HG03460 (cell line): ENCODE data around the gene NAB2.
"Not testable (repeated sequence)": the region's sequence is repeated elsewhere in the genome, so short reads cannot be mapped to it uniquely, and the experiment has no call there.

ENCODE experiments used
- ATAC-seq: cut with Tn5 transposase; IDR thresholded peaks from one replicate; pipeline ENCODE4 v1.9.1; 2021; ENCODE audit not compliant: unreplicated experiment

Gene NAB2

GRCh38 chr12:57063991-57064685 is 24.8 kb upstream of the NAB2 start:
- ATAC-seq: peak; percentile 81

GRCh38 chr12:57066245-57066644 is 22.7 kb upstream of the NAB2 start:
- no peak for ATAC-seq

- ATAC-seq: peak; percentile 81
These were observed 19.4 kb upstream of the NAB2 start for GRCh38 chr12:57069523-57069922.

DNA sequence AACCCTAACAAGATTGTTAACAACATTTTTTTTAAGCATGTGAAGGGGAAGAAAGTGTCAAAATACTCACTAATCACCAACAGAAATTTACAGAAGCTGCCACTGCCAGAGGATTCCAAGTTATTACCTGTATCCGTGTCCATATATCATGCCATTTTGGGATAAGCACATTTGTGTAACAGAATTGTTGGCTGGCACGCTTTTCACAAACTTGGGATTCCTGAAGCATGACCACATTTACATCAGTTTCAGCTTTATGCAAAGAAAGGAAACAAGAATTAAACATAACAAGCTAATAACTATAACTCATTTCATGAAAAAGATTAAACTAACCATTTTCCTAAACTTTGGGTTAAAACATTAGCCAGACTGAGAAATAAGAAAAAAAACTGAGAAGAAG is 16.3 kb upstream of the NAB2 start:
- no peak for ATAC-seq

DNA sequence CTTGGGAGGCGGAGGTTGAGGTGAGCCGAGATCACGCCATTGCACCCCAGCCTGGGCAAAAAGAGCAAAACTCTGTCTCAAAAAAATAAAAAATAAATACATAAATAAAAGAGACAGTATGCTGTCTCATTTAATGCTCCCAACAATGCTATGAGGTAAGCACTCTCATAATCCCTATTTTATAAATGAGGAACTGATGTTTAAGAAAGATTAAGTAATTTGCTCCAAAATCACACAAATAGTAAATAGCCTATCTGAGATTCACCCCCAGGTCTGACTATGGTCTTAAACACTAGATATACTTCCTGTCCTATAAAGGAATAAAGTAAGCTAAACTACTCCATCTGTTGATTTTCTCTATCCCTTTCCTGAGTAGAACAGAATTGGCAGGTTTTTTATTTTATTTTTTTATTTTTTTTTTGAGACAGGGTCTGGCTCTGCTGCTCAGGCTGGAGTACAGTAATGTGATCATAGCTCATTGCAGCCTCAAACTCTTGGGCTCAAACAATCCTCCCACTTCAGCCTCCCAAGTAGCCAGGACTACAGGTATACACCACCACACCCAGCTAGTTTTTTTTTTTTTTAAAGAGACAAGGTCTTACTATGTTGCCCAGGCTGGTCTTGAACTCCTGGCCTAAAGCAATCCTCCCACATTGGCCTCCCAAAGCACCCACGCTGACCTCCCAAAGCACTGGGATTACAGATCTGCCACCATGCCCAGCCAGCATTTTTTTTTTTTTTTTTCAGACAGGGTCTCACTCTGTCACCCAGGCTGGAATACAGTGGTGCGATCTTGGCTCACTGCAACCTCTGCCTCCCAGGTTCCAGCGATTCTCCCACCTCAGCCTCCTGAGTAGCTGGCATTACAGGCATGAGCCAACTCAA is 15.1 kb upstream of the NAB2 start:
- ATAC-seq: not testable (repeated sequence)

DNA sequence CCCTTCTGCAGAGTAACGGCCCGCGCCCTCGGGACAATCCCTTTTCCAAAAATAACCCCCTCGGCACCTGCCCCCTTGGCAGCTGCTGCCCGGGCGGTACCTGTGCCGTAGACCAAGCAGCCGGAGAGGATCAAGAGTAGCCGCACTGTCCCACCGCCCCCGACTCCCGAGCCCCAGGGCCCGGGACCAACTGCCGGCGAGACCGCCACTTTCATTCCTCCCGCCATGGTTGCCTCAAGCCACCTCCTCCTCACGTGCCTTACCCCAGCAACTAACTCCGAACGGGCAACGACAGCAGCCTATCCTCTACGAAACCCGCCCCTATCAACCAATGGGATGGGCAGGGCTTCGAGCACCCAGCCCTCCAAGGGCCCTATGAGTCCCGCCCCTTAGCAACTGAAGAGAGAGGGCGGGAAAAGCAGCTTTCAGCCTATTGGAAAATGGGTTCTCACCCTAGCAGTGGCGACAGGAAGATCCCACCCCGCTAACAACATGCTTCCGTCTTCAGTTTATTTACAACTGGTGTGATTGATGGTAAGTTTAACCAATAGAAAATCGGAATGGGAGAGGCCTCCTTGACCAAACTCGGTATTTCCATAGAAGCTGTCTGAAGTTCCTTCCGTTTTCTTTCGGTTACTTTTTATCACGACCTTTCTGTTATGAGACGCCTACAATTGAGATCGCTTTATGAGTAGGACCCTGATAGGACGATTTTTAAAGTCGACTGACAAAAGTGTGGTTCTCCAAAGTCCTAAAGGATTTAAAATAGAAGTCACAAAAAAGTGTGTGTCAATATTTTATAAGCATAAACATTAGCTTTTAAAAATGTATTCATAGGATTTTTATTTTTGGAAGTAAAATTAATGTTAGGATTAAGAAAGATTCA is 10.2 kb upstream of the NAB2 start, which contains the start of gene NEMP1:
NEMP1 (minus strand) TSS at position 273 of the 886 bp plus-strand sequence; CDS start at position 227, 46 bp downstream.
- peak; percentile 92 for ATAC-seq

GRCh38 chr12:57079821-57080220 is 9.1 kb upstream of the NAB2 start:
- no peak for ATAC-seq

- no peak for ATAC-seq
These were observed 8.1 kb upstream of the NAB2 start for GRCh38 chr12:57080855-57081254.

- no peak for ATAC-seq
These were observed 2.9 kb upstream of the NAB2 start for GRCh38 chr12:57085999-57086492.

DNA sequence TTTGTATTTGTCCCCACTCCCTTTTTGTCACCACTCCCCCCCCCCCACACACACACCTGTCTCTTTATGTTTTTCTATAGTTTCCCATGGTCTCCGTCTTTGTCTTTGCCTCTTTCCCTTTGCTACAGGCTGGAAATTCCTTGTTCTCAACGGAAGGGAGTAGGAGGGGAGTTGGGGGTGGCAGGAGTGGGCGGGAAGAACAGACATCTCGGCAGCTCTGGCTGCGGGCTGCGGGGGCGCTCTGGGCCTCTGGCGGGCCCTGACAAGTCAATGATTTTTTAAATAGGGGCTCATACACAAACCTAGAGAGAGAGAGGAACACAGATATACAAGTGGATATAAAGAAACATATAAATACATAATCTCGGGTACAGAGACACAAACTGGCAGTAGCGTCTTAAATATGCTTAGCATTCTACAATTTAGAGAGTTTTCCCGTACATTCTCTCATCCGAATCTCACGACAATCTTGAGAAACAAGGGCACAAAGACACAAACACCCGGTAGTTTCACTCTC is 2.4 kb upstream of the NAB2 start:
- no peak for ATAC-seq

GRCh38 chr12:57087010-57087690 is 1.8 kb upstream of the NAB2 start:
- peak; percentile 38 for ATAC-seq

DNA sequence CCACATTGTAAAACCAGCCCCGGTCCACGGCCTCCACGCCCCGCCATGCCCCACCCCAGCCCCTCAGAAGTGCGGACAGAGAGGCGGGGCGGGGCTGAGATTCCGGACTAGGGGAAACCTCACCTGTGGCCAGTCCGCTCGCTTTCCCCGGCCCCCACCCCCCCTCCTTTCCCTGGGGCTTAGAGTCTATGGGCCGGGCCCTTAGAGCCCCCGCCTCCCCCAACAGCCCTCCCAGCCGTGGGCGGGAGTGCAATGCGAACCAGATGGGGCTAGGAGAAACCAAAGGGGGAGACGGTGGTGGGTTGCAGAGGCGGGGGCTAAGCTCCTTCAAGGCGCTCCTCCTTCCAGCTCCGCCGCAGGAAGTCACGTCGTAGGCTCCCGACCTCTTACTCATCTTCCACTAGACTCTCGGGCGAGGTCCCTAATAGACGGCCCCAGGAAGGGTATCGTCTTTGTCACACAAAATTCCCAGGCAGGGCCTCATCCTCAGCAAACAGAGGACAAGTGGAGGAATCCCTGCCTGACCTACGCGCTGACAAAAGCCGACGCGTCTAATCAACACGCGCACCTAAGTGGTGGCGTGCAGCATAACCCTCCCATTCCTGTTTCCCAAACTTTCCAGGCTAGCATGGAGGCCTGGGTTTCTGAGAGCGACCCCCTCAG is 1.1 kb upstream of the NAB2 start:
- ATAC-seq: peak; percentile 37

GRCh38 chr12:57089271-57090245 is 644 bp downstream of the NAB2 start:
- no peak for ATAC-seq

GRCh38 chr12:57090490-57090889 is 1.6 kb downstream of the NAB2 start:
- ATAC-seq: no peak

DNA sequence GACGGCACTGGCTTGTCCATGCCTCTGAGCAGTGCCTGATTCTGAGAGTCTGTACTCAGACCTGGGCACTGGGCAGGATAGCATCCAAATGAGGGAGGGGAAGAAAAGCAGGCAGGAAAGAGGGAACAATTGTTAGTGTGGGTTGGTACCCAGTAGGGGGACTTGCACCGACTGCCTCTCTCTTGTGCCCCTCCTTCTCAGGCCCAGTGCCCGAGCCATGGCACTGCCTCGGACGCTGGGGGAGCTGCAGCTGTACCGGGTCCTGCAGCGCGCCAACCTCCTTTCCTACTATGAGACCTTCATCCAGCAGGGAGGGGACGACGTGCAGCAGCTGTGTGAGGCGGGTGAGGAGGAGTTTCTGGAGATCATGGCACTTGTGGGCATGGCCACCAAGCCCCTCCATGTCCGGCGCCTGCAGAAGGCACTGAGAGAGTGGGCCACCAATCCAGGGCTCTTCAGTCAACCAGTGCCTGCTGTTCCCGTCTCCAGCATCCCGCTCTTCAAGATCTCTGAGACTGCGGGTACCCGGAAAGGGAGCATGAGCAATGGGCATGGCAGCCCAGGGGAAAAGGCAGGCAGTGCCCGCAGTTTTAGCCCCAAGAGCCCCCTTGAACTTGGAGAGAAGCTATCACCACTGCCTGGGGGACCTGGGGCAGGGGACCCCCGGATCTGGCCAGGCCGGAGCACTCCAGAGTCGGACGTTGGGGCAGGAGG is 2.2 kb downstream of the NAB2 start:
- ATAC-seq: no peak

DNA sequence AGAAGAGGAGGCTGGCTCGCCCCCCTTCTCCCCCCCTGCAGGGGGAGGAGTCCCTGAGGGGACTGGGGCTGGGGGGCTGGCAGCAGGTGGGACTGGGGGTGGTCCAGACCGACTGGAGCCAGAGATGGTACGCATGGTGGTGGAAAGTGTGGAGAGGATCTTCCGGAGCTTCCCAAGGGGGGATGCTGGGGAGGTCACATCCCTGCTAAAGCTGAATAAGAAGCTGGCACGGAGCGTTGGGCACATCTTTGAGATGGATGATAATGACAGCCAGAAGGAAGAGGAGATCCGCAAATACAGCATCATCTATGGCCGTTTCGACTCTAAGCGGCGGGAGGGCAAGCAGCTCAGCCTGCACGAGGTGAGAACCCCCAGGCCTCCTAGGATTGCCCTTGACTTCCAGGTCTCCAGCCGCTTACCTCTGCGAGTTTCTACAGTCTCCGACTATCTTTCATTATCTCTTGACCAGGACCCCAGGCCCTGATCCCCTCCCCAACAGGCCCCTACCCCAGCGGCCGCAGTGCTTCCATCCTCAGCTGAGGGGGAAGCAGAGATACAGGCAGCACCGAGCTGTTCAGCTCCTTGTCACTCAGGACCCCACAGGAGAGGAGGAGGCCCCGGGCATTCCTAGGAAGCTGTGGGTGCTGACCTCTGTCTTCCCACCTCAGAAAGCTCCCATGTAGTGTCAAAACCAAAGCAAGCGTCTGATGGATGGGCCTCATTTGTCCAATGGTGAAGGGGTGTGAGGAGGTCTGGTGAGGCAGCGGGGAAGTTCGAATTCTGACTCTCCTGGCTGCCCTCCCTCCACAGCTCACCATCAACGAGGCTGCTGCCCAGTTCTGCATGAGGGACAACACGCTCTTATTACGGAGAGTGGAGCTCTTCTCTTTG is 3.0 kb downstream of the NAB2 start:
- ATAC-seq: no peak

- ATAC-seq: no peak
These were observed 3.6 kb downstream of the NAB2 start for GRCh38 chr12:57092529-57092862.
